AG09319 (cell line): Measurements from ENCODE around the gene TTC7B.

Source experiments
- DNase-seq: peaks from one replicate; pipeline ENCODE4 v3.0.0-alpha.2; 2010; ENCODE audit warnings: low read depth; ENCODE audit errors: extremely low read depth
- TF ChIP-seq, protein P1 (sequence below): IDR thresholded peaks from 2 replicates; pipeline ENCODE4 v1.5.1; 2011; ENCODE audit warnings: low read depth, mild to moderate bottlenecking, inconsistent platforms, low read length, moderate library complexity

Gene TTC7B

DNA sequence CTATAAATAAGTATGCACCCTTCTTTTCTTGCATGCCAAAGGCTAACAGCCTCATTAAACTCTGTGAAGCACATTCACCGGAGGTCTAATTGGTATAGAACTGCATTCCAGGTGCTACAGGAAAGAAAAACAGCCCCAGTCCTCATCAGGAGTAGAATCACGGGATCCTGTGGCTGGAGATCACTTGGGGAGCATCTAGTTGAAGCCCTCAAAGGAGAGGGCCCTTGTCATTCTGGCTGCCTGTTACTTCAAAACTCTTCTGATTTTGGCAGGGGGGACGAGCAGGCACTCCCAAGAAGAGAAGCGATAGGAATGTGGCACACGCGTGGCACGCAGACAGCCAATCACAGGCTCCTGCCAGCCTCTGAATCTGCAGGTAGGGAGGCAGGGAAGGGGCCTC is 154.4 kb downstream of the TTC7B start:
- TF ChIP-seq, protein P1, sequence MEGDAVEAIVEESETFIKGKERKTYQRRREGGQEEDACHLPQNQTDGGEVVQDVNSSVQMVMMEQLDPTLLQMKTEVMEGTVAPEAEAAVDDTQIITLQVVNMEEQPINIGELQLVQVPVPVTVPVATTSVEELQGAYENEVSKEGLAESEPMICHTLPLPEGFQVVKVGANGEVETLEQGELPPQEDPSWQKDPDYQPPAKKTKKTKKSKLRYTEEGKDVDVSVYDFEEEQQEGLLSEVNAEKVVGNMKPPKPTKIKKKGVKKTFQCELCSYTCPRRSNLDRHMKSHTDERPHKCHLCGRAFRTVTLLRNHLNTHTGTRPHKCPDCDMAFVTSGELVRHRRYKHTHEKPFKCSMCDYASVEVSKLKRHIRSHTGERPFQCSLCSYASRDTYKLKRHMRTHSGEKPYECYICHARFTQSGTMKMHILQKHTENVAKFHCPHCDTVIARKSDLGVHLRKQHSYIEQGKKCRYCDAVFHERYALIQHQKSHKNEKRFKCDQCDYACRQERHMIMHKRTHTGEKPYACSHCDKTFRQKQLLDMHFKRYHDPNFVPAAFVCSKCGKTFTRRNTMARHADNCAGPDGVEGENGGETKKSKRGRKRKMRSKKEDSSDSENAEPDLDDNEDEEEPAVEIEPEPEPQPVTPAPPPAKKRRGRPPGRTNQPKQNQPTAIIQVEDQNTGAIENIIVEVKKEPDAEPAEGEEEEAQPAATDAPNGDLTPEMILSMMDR = no peak
- DNase-seq = no peak

DNA sequence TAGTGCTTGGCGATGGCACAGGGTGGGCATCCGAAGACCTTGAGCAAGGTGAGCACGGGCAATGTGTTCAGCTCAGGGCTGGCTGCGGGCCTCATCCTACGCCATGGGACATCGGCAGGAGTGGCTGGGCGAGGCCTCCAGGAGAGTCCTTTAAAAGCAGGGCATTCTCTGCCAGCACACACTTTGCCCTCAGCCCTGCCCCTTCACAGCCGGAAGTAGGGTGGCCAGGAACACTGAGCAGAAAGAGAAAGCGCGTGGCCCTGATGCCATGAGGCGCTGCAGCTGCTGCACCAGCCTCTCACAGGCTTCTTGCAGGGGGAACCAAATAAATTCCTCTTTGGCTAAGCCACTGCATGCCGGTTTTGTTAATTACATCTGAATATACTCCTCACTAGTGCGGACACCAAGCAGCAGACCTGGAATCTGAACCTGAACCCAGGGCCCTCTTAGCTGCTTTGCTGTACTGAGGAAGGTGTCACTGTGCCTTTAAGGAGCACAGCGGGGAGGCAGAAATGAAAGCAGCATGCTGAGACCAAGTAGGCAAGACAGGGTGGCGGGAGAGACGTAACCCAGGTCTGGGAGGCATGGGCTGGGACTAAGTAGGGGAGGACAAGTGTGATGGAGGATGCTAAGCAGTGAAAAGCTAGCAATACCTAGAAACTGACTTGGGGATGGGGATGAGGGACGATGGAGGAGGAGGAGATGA is 155.2 kb downstream of the TTC7B start:
- TF ChIP-seq, protein P1 = no peak
- DNase-seq = no peak

DNA sequence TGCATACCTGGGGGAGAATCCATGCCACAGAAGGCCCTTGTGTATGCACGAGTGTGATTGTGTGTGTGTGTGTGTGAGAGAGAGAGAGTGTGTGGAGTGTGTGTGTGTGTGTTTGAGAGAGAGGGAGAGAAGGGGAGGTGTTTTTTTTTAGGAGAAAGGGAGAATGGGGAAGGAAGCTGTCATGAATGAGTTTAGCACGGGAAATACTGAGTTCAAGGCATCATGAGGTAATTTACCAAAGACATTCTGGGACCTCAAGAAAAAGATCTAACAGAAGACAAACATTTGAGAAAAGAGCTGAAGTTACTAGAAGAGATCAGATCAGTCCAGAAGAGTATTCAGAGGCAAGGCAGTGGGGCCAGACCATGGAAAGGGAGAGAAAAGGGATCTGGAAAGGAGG is 157.1 kb downstream of the TTC7B start:
- DNase-seq = no peak
- TF ChIP-seq, protein P1 = no peak

GRCh38 chr14:90658541-90658967 is 157.7 kb downstream of the TTC7B start:
- TF ChIP-seq, protein P1 = no peak

DNA sequence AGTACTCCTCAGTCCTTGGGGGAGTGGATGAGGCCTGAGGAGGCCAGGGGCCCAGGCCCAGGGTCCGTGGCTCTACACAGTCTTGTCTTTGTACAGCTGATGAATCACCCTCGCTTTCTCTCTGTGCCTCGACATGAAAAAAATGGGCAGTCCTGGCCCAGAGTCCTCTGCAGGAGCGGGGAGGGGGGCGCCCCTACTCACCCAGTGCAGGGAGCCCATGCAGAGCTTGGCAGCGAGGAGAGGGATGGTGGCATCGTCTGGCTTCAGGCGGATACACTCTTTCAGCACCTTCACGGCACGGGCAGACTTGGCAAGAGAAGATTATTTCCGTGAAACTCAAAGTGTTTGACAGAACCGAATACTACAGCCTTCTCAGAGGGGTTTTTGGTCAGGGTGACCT is 159.3 kb downstream of the TTC7B start:
- TF ChIP-seq, protein P1 = no peak

More at GRCh38 chr14:90658541-90658967, 157.7 kb downstream of the TTC7B start:
- DNase-seq = no peak

DNA sequence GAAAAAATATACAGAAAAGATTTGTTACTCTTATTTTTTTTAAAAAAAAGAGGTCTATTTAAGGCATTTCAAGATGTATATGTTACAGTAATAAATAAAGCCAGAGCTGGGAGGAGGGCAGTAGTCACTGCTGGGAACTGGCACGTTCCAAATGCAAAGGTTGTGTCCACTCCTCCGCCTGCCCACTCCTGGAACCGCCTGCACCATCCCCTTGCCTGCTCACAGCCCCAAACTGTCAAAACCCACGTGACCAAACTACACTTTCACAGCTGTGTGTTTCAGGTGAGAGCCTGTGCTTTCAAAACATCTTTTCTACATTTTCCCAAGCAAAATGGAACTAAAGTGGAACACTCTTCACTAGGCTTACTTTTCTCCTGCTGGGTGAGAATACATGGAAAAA is 160.4 kb downstream of the TTC7B start:
- no peak for DNase-seq
- TF ChIP-seq, protein P1 = no peak

More for the DNA sequence above, 159.3 kb downstream of the TTC7B start:
- no peak for DNase-seq

DNA sequence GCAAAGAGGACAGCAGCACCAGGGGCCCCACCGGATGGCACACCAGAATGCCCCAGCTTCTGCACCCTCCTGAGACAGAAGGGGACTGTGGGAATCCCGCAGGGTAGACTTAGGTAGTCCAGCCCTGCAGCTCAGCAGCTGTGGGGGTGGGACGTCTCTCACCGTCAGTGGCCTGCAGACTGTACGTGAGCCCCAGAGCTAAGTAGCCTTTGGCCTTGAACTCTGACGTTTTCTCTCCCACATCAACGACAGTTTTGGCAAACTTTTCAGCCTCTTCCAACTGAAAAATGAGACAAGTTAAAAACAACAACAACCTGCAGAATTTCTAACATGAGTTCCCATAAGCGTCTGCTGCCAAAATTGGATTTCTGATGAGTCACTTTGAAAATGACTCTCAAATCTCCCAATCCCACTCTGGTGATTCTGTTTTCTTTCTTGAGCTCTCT is 161.4 kb downstream of the TTC7B start:
- TF ChIP-seq, protein P1 = no peak
- DNase-seq = no peak
